GM12875 (cell line): ENCODE results near the gene LRRC28.

Experiments used
- H3K4me3 ChIP-seq: one replicate; pipeline ENCODE4 v1.5.1; 2011; ENCODE audit warnings: low read depth, low read length, control low read depth
- TF ChIP-seq, protein P1 (sequence below): IDR thresholded peaks from 2 replicates; pipeline ENCODE4 v1.5.1; 2011; ENCODE audit warnings: low read depth, mild to moderate bottlenecking, control low read depth, inconsistent platforms, low read length, moderate library complexity, borderline replicate concordance; ENCODE audit not compliant: insufficient read depth

Gene LRRC28

DNA sequence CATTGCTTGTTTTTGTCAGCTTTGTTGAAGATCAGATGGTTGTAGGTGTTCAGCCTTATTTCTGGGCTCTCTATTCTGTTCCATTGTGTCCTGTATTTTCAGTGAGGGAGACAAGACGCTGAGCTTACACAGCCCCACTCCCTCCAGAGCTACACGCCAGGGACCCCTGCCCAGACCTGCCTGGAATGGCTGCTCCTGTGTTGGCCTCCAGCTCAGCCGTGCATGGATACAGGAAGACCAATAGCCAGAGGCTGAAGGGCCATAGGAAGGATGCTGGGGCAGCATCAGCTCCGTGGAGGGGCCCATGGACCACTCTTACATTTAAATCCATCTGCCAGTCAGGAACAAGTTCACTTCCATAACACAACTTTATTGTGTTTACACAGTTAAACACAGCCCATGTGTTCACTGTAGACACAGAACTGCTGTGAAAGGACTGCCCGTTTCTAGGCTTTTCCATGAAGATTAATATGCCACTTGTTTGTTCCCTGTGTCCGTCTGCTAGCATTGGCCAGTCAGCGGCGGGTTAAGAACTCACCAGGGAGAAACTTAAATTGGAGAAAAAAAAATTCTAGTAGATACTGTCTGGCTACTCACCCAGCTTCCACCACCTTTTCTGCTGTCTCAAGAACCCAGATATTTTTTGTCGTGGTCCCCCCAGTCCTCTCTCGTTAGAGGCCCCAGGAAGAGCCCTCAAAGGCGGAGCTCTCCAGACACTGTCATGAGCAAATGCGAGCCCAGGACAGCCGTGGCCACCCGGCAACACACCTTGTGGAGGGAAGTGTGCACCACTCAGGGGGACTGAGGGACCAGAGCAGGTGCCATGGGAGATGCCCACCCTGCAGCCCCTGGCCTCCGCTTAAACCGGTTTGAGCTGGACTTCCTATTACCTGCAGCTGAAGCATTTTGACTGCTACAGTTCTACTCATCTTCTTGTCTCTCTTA, 172.2 kb downstream of the LRRC28 start:
- no peak overlapping the region for H3K4me3 ChIP-seq
- TF ChIP-seq, protein P1, sequence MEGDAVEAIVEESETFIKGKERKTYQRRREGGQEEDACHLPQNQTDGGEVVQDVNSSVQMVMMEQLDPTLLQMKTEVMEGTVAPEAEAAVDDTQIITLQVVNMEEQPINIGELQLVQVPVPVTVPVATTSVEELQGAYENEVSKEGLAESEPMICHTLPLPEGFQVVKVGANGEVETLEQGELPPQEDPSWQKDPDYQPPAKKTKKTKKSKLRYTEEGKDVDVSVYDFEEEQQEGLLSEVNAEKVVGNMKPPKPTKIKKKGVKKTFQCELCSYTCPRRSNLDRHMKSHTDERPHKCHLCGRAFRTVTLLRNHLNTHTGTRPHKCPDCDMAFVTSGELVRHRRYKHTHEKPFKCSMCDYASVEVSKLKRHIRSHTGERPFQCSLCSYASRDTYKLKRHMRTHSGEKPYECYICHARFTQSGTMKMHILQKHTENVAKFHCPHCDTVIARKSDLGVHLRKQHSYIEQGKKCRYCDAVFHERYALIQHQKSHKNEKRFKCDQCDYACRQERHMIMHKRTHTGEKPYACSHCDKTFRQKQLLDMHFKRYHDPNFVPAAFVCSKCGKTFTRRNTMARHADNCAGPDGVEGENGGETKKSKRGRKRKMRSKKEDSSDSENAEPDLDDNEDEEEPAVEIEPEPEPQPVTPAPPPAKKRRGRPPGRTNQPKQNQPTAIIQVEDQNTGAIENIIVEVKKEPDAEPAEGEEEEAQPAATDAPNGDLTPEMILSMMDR = no peak

DNA sequence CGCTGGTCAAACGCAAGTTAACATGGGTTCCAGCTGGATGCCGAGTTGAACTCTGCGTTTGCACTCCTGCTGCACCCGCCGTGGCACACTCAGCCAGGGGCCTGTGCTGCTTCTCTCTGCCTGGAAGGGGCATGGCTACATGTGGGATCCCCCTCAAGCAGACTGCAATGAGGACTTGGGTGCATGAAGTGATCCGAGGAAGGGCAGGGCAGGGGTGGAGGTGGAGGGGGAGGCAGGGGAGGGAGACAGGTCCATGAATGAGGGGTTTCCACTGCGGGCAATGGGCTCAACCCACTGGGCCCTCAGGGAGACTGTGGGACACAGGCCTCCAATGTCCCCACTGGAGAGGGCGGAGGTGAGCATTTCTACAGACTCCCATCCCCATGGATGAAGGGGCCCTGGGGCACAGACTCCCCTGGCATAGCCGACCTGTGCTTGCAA, 172.9 kb downstream of the LRRC28 start:
- H3K4me3 ChIP-seq = no peak overlapping the region
- TF ChIP-seq, protein P1 = no peak

DNA sequence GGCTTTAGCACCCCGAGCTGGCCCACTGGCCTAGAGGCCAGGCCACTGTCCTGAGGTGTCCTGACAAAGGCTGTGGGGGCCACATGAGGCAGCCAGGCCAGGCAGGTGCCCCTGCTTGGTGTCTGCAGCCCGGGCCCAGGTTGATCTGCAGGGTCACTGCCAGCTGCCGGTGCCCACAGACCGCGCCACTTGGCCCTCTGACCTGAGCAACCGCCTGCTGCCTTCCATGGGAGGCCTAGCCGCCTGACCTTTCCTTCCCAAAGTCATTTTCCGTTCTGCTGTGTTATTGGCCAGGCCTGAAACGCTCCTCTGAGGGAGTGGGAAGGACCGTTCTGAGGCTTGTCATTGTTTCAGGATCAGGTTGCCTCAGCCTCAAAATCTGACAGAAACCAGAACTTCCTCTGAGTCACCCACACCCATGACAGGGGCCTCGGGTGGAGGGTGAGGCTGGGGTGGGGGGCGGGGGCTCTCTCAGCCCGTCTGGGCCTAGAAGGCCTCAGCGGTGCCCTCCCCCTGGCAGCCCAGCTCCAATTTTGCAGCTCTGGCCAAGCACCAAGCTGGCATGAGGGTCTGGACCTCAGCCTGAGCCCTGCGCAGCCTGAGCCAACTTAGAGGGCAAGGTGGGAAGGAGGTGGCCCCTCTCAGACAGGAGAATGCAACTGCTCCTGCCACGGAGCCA, 173.8 kb downstream of the LRRC28 start:
- H3K4me3 ChIP-seq = no peak overlapping the region
- TF ChIP-seq, protein P1 = no peak

DNA sequence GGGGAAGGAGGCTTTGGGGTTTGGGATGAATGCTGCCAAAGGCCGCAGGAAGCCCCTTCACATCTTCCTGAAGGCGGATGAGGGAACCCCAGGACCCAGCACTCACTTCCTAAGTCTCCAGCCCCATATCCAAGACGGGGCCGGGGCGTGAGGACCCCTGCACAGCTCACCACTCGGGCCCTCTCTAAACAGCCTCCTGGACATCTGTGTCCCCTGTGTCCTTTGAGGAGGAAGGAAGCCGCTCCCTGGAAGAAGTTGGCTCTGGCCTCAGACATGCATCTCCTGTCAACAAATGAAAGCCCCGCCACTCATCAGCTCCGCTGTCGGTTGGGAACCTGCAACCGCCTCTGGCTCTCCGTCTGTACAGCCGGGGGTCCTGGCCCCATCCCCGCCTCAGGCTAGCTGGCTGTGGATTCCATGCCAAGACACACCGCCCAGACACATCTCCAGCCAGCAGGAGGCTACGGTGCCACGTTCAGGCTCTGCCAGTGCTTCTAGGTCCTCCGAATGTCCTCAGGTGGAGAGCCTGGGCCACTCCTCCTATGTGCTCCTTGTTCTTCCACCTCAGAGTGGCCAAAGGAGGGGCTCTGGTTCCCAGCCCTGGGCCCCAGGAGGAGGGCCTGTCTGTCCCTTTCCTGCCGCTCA, 174.5 kb downstream of the LRRC28 start:
- H3K4me3 ChIP-seq = no peak overlapping the region
- TF ChIP-seq, protein P1 = no peak

DNA sequence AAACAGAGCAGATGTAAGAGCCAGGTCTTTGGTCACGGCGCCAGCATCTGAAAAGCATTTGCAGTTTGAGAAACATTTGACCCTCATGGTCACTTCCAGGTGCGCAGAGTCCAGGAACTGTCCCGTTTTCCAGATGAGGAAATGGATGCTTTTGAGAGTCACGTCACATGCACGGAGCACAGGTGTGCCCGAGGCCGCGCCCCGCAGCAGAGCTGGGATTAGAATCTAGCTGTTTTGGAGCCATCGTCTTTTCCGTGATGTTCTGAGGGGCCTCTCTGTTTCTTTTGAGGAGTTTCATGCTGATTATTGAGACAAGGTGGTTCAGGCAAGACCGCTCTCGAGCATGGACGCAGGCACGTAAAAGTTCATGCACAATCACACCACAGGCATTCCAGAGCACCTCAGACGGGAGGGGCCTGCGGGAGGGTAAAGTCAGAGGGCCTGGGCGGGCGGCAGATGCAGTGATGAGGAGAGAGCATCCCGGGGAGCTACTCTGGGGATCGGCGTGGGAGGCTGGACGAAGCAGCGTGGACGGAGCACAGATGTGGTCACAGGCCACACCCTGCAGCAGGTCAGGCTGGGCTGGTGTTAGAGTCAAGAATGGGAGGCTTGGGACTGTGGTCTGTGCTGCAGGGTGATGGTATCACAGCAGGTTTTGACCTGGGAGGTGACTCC, 175.3 kb downstream of the LRRC28 start:
- H3K4me3 ChIP-seq = no peak overlapping the region
- TF ChIP-seq, protein P1 = no peak

DNA sequence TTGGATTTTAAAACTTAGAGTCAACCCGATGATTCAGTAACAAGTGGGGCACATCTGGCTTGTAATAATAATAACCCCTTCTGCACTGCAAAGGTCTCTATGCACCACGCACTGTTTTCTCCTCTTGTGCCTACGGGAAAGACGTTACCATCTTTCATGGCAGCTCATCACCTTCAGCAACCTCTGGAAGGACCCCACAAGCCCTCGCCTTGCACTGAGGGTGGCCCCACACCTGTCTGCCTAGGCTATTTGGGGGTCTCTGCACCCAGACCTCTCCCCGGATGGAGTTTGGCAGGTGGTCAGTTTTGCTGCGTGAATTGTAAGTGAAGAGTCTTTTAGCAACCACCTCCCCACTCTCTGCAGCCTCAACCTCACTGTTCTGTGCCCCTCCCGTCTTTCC, 175.9 kb downstream of the LRRC28 start:
- TF ChIP-seq, protein P1 = no peak
- H3K4me3 ChIP-seq = no peak overlapping the region
